NCI-H524 (cell line): Measurements from ENCODE around the gene TNFAIP2.

Source experiments
- DNase-seq, 2 experiments: peaks; one replicate each; lab custom pipeline; 2025; lab: John Stamatoyannopoulos, UW

TNFAIP2 gene

DNA sequence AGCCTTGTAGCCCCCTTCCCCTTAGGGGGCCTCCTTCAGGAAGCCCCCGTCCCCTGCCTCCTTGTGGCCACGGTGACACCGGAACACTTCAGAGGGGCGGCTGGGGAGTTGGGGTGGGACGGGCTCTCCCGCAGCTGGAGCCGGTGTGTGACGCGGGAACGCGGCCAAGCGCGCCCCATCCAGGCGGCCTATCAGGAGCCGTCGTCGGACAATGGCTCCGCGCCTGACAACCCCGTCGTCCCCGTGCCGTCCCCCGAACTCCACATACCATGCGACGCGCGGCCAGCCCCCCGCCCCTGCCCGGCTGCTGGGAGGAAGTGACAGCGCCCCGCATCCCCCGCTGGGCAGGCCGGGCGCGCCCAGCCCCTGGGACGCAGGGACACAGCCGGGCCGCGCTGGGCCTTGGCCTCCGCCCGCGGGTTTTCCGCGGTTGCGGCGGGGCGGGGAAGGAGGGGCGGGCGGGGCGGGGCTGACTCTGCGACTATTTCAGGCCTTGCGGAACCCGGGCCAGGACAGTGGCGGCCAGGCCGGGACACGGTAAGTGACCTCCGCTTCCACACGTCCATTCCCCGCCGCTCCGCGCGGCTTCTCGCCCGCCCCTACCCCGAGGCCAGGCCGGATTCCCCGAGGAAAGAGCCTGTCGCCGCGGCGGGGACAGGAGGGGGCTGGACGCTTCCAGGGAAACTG lies at the start of gene TNFAIP2:
TNFAIP2 (plus strand) TSS at position 515 of the 687 bp plus-strand sequence. CDS start 2,997 bp downstream, outside the sequence.
- no peak for DNase-seq

DNA sequence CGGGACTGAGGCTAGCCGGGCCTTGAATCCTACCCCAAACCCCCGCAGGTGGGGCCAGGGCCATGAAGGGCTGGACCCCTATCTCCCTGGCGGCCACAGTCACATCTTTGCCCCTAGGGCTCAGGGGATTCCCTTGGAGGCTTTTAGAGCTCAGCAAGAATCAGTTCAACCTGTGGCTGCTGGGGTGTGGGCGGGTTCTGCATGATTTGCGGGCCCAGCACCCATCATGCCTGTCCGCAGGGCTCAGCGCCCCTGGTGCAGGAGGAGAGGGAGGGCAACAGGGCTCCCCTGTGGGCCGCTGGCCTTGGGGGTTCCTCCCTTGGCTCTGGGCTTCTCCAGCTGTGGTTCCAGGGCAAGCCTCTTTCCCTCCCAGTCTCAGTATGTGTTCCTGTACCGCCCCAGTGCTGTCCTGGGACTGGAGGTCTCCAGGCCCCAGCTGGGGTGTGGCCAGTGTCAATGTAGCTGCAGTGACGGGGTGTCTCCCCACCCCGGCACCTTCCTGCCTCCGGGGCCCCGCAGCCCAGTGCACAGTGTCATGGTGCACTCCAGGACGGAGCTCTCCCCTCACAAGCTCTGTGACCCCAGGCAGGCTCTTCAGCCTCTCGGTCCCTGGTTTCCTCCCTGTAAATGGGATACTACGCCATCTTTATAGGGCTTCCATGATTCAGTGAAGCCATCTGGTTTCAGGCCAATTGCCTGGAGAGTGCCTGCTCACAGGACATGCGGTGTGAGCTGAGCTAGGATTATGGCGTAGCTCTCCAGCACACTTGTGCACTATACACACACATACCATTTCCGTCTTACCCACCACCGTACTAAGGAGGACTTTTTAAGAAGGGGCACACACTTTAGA lies 49.2 kb upstream of the TNFAIP2 start:
- DNase-seq = peak in 1 of 2 experiments; percentile 47

DNA sequence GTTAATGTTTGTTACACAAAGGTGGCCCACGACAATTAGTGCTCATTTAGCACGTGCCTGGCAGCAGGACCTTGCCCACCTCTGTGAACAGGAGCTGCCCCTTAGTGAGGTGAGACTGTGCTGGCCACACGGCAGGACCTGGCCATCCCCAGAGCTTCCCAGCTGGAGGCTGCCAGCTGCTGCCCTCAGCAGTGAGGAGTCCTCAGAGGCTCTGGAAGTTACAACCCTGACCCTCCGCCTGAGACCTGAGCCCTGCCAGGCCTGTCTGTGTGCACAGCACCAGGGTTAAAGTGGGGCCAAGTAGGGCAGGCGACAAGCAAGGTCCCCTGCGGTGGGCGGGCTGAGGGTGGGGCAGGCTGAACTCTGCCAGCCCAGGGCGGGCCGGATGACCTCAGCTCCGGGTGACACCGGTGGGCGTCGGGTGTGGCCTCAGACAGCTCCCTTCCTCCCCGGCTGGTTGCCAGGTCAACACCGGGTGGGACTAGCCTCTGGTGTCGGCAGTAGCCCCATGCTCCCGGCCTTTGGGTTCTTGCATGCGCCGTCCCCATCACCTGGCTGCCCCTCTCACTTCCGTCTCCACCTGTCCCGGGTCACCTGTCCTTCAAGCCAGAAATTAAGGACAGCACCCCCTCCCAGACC lies 48.4 kb upstream of the TNFAIP2 start:
- peak in 1 of 2 experiments; percentile 51 for DNase-seq

- DNase-seq = peak; percentile 87 to 96
Measured at GRCh38 chr14:103078420-103078749, 44.9 kb upstream of the TNFAIP2 start.

DNA sequence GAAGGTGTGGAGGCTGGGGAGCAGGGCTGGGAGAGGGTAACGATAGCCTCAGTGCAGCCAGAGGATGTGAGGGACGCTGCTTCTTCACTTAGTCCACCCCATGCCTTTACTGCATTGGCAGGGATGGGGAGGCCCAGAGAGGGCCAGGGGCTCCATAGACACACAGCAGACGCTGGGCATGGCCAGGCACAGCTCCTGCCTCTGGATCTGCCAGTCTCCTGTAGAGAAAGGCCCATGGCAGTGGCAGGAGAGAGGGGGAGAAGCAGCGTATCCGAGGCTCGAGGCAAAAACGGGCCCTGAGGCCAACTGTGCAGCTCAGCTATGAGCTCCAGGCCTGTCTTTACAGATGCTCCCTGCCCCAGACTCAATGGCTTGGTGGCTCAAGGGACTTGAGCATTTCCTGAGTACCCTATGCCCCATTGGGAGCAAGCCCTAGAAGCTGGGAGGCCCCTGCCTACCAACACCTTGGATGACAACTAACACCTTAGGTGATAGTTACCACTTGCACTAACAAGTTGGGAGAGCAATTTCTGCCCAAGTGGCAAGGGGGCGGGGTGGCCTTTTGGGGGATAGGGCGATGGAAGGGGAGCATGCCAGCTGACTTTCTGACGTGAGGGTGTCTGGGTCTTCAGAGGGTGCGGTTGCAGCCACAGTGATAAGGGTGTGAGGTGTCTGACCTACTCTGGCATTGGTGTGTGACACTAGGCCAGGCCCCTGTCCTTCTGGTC lies 44.2 kb upstream of the TNFAIP2 start:
- DNase-seq = no peak

DNA sequence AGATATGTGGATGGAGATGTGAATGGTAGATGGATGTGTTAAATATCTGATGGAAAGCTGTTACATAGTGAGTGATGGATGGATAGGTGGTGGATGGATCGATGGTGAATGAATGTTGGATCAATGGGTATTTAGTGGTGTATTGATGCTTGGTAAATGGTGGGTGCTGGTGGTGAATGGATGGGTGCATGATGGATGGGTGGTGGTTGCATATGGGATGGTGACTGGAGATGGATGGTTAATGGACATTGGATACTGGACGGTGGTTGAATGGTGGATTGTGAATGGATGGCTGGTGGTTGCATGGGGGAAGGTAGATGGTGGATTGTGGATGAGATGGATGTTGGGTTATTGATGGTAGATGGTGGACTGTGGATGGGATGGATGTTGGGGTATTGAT lies 41.3 kb upstream of the TNFAIP2 start:
- DNase-seq = no peak

- no peak for DNase-seq
Measured at GRCh38 chr14:103084021-103084919, 39.0 kb upstream of the TNFAIP2 start, which contains the start of gene LBHD2. Gene LBHD2, plus strand, starts transcription at chr14:103084210. Its CDS starts 1,803 bp downstream, at chr14:103086013.

GRCh38 chr14:103085106-103086091 lies 37.9 kb upstream of the TNFAIP2 start:
- DNase-seq = peak in 1 of 2 experiments; percentile 44

GRCh38 chr14:103086771-103087342 lies 36.4 kb upstream of the TNFAIP2 start:
- DNase-seq = peak; percentile 35 to 42

- DNase-seq = peak; percentile 53 to 77
Measured at GRCh38 chr14:103087343-103087835, 35.9 kb upstream of the TNFAIP2 start.

DNA sequence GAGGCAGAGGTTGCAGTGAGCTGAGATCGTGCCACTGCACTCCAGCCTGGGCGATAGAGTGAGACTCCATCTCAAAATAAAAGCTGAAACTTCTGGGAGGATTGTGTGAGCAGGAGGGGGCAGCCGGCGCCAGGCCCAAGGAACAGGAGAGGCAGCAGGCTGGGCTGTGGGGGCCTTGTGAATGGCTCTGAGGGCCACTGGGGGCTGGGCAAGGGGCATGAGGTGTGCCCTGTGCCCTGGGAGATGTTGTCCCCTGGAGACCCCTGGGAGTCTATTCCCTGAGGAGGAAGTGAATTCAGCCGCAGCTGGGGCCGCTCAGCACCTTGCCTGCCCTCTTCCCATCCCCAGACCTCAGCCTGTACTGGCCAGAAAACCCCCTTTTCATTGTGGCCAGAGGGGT lies 34.3 kb upstream of the TNFAIP2 start:
- no peak for DNase-seq

GRCh38 chr14:103089386-103090335 lies 33.6 kb upstream of the TNFAIP2 start:
- no peak for DNase-seq

DNA sequence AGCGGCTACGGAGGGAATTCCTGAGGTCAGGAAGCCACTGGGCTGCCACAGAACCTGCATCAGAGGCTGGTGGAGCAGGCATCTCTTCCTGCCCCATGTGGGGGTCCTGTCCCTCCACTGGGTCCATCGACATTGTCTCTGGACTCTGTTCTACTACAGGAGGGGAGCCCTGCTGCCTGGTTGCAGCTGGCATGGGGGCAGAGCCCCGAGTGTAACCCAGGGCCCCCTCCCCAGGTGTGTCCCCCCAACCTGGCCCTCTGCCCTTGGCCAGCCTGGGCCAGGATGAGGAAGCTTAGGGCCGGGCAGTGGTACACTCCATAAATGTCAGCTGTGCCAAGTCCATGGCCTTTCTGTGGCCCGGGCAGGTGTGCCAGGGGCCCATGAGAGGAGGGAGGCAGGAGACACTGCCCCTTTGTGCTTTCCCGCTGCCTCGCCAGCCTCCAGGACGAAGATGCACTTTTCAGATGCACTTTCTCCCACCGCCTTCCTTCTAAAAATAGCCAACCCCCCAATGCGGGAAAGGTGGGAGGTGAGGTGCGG lies 32.7 kb upstream of the TNFAIP2 start:
- no peak for DNase-seq

GRCh38 chr14:103091041-103091882 lies 32.0 kb upstream of the TNFAIP2 start:
- DNase-seq = peak; percentile 44 to 77

DNA sequence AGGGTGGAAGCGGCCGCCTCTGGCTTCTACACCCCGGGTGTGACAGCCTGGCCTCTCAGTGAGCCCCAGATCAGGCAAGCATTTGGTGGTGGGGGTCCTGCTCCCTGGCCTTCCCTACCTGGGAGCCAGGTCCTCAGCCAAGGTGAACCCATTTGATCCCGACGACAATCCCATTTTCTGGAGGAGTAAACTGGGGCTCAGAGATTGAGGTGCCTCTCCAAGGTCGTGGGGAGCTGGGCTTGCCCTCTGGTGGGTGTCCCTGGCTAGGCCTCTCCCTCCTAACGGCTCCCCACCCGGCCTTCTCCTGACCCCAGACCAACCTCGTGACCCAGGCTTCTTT lies 31.4 kb upstream of the TNFAIP2 start:
- DNase-seq = no peak

- DNase-seq = no peak
Measured at GRCh38 chr14:103093856-103094405, 29.3 kb upstream of the TNFAIP2 start.
